Activated naive CD8-positive, alpha-beta T cell treated with anti-CD3 and anti-CD28 coated beads for 36 hours (primary cell): ENCODE data around the gene TTC16. TPM values are rescaled to one million over a fixed set of nuclear protein-coding genes. Genes with fewer than 3 reads are reported as not detected.
A peak's percentile ranks its signal among the peaks of the same experiment; 100 is the strongest.

Experiments
- DNase-seq: peaks from one replicate; pipeline ENCODE4 v3.0.0; 2021
- H3K27ac Mint-ChIP-seq: one replicate; pipeline ENCODE4 v1.8.0; 2022; ENCODE audit warnings: mild to moderate bottlenecking, moderate library complexity, mixed read lengths
- H3K27me3 Mint-ChIP-seq: one replicate; pipeline ENCODE4 v1.8.0; 2022; ENCODE audit warnings: mild to moderate bottlenecking, mixed read lengths
- H3K36me3 Mint-ChIP-seq: one replicate; pipeline ENCODE4 v1.8.0; 2021; ENCODE audit warnings: mild to moderate bottlenecking, mixed read lengths
- H3K4me1 Mint-ChIP-seq: one replicate; pipeline ENCODE4 v1.8.0; 2021; ENCODE audit warnings: mixed read lengths
- H3K4me3 Mint-ChIP-seq: one replicate; pipeline ENCODE4 v1.8.0; 2022; ENCODE audit warnings: mild to moderate bottlenecking, moderate library complexity, mixed read lengths
- H3K9me3 Mint-ChIP-seq: one replicate; pipeline ENCODE4 v1.8.0; 2022; ENCODE audit warnings: mixed read lengths
- total RNA-seq, 2 experiments: library from RNA; stranded (reverse); gene quantifications; one replicate each; pipeline ENCODE4 v1.2.3, GENCODE V29; 2021

The TTC16 gene
- total RNA-seq, 2 experiments from 2014 or later: 1.3 to 1.4 TPM

GRCh38 chr9:127722055-127722745, 6.3 kb downstream of the TTC16 start:
- Mint-ChIP-seq H3K27ac (no peak overlapping the region), H3K9me3 (no peaks in the 10 kb centered on the region), H3K4me3 (no peak overlapping the region), H3K36me3 (no peaks in the 10 kb centered on the region), H3K27me3 (no peaks in the 10 kb centered on the region), H3K4me1 (peaks cover 15% of the 10 kb centered on the region)
- DNase-seq: no peak

DNA sequence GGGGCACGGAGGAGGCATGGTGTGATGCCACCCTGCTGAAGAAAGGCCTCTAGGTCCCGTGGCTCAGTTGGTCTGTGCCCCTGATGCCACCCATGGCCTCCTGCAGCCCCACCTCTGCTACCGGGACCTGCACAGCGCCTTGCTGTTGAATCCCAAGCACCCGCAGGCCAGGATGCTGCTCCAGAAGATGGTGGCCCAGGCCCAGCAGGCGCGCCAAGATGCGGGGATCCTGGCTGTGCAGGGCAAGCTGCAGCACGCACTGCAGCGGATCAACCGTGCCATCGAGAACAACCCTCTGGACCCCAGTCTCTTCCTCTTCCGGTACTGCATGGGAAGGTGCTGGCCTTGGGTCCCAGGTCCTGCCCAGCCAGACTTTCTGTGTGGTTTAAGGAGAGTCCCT, 7.1 kb downstream of the TTC16 start:
- Mint-ChIP-seq H3K36me3 (no peaks in the 10 kb centered on the region), H3K4me3 (no peak overlapping the region), H3K4me1 (peaks cover 15% of the 10 kb centered on the region), H3K9me3 (no peaks in the 10 kb centered on the region), H3K27ac (no peak overlapping the region), H3K27me3 (no peaks in the 10 kb centered on the region)
- DNase-seq: no peak

GRCh38 chr9:127723444-127723843, 7.6 kb downstream of the TTC16 start:
- H3K27ac Mint-ChIP-seq: no peak overlapping the region
- no peaks in the 10 kb centered on the region for H3K9me3 Mint-ChIP-seq

DNA sequence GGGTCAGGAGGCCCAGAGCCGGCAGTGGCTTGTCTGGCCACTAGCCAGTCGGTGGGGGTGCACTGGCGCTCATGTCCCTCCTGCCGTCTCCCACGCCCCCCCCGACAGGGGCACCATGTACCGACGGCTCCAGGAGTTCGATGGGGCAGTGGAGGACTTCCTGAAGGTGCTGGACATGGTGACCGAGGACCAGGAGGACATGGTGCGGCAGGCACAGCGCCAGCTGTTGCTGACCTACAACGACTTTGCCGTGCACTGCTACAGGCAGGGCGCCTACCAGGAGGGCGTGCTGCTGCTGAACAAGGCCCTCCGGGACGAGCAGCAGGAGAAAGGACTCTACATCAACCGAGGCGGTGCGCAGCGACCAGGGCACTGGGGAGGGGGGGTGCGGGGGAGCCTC, 8.1 kb downstream of the TTC16 start:
- Mint-ChIP-seq H3K4me3 (no peak overlapping the region), H3K4me1 (peaks cover 15% of the 10 kb centered on the region), H3K9me3 (no peaks in the 10 kb centered on the region), H3K36me3 (no peaks in the 10 kb centered on the region), H3K27me3 (no peaks in the 10 kb centered on the region), H3K27ac (no peak overlapping the region)
- DNase-seq: no peak

More at GRCh38 chr9:127723444-127723843, 7.6 kb downstream of the TTC16 start:
- H3K27me3 Mint-ChIP-seq: no peaks in the 10 kb centered on the region
- H3K4me3 Mint-ChIP-seq: no peak overlapping the region
- H3K36me3 Mint-ChIP-seq: no peaks in the 10 kb centered on the region
- peaks cover 15% of the 10 kb centered on the region for H3K4me1 Mint-ChIP-seq
- no peak for DNase-seq

DNA sequence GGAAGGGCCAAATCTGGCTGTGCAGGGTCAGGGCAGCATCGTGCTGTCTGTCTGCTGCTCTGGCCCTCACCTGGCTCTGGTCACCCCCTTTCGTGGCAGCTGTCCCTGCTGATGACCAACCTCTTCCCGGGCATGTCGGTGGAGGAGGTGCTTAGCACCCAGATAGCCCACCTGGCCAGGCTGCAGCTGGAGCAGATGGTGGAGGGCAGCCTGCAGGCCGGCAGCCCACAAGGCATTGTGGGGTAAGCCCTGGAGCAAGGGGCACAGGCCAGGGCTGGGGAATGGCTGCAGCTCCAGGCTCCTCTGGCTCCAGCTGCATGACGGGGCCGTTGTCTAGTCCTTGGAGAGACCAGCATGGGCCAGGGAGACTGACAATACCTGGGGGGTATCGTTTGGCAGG, 11.0 kb downstream of the TTC16 start:
- Mint-ChIP-seq H3K27ac (no peak overlapping the region), H3K27me3 (no peaks in the 10 kb centered on the region)

GRCh38 chr9:127728808-127729207, 12.9 kb downstream of the TTC16 start:
- no peaks in the 10 kb centered on the region for H3K9me3 Mint-ChIP-seq
- no peaks in the 10 kb centered on the region for H3K27me3 Mint-ChIP-seq
- H3K36me3 Mint-ChIP-seq: no peaks in the 10 kb centered on the region
- no peak for DNase-seq
- peaks cover 4% of the 10 kb centered on the region for H3K4me1 Mint-ChIP-seq
- no peak overlapping the region for H3K27ac Mint-ChIP-seq
- H3K4me3 Mint-ChIP-seq: no peak overlapping the region

More for the DNA sequence above, 11.0 kb downstream of the TTC16 start:
- no peak for DNase-seq
- Mint-ChIP-seq H3K4me1 (no peaks in the 10 kb centered on the region), H3K9me3 (no peaks in the 10 kb centered on the region), H3K4me3 (no peak overlapping the region), H3K36me3 (no peaks in the 10 kb centered on the region)

DNA sequence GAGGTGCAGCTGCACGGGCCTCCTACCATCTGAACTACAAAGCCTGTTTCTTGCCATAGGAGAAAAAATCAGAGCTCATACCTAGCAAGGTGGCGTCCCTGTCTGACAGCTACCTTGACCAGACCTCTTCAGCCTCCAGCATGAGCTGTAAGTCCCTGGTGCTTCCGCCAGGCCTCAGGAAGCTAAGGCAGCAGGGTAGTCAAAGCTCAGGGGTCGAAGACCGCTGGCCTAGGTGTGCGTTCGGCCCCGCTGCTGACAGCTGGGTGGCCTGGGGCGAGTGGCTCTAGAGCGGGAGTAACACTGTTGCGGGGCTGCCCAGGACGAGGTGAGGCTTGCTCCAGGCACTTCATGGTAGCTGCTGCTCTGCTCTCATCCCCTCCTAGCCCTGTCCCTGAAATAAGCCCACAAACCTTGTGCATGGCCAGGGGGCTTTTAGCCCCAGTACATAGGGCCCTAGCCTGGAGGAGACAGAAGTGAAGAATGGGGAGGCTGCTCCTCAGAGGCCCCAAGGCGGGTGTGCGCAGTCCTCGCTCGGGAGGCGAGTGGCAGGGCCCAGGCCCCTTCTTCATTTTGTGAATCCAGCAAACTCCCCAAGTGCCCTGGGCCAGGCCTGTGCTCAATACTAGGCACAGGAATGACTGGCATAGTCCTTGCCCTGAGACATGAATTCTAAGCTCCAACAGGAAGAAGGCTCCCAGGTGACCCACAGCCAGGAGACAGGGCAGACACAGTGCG, 13.8 kb downstream of the TTC16 start:
- H3K4me1 Mint-ChIP-seq: peaks cover 8% of the 10 kb centered on the region

GRCh38 chr9:127730262-127730661, 14.4 kb downstream of the TTC16 start:
- Mint-ChIP-seq H3K9me3 (no peaks in the 10 kb centered on the region), H3K4me3 (no peak overlapping the region), H3K27ac (no peak overlapping the region), H3K27me3 (no peaks in the 10 kb centered on the region), H3K4me1 (peaks cover 8% of the 10 kb centered on the region), H3K36me3 (no peaks in the 10 kb centered on the region)
- DNase-seq: no peak

More for the DNA sequence above, 13.8 kb downstream of the TTC16 start:
- no peaks in the 10 kb centered on the region for H3K27me3 Mint-ChIP-seq
- H3K27ac Mint-ChIP-seq: peak overlapping the region; percentile 42
- H3K4me3 Mint-ChIP-seq: no peak overlapping the region
- no peaks in the 10 kb centered on the region for H3K9me3 Mint-ChIP-seq
- no peak for DNase-seq
- no peaks in the 10 kb centered on the region for H3K36me3 Mint-ChIP-seq

GRCh38 chr9:127730799-127731410, 15.0 kb downstream of the TTC16 start:
- peaks cover 11% of the 10 kb centered on the region for H3K4me1 Mint-ChIP-seq

GRCh38 chr9:127731938-127732337, 16.1 kb downstream of the TTC16 start:
- Mint-ChIP-seq H3K36me3 (no peaks in the 10 kb centered on the region), H3K4me3 (no peak overlapping the region), H3K9me3 (no peaks in the 10 kb centered on the region)

More at GRCh38 chr9:127730799-127731410, 15.0 kb downstream of the TTC16 start:
- H3K27ac Mint-ChIP-seq: no peak overlapping the region
- H3K36me3 Mint-ChIP-seq: no peaks in the 10 kb centered on the region
- H3K4me3 Mint-ChIP-seq: no peak overlapping the region
- no peak for DNase-seq
- H3K9me3 Mint-ChIP-seq: no peaks in the 10 kb centered on the region
- H3K27me3 Mint-ChIP-seq: no peaks in the 10 kb centered on the region

GRCh38 chr9:127732444-127732843, 16.6 kb downstream of the TTC16 start:
- DNase-seq: no peak
- H3K4me1 Mint-ChIP-seq: peaks cover 11% of the 10 kb centered on the region
- no peaks in the 10 kb centered on the region for H3K36me3 Mint-ChIP-seq
- no peaks in the 10 kb centered on the region for H3K27me3 Mint-ChIP-seq
- no peak overlapping the region for H3K4me3 Mint-ChIP-seq
- H3K27ac Mint-ChIP-seq: no peak overlapping the region
- H3K9me3 Mint-ChIP-seq: no peaks in the 10 kb centered on the region

More at GRCh38 chr9:127731938-127732337, 16.1 kb downstream of the TTC16 start:
- H3K4me1 Mint-ChIP-seq: peaks cover 11% of the 10 kb centered on the region
- H3K27ac Mint-ChIP-seq: no peak overlapping the region
- DNase-seq: no peak
- H3K27me3 Mint-ChIP-seq: no peaks in the 10 kb centered on the region

DNA sequence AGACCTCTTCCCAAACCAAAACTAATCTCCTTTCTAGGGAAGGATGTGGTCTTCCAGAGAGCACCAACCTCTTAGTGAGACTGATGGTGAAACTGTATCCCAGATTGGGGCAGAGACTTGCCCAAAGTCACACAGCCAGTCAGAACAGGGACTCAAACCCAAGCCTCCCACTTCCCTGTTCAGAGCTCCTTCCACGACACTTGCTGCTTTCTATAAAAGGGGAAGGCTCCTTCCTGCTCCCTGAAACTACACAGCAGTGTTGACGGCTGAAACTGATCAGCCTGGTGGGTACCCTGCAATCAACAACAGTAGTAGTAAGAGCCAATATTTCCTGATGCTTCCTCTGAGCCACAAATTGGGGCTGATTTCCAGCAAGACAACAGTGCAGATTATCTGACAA, 17.7 kb downstream of the TTC16 start:
- H3K9me3 Mint-ChIP-seq: no peaks in the 10 kb centered on the region
- H3K27me3 Mint-ChIP-seq: no peaks in the 10 kb centered on the region
- H3K27ac Mint-ChIP-seq: peak overlapping the region; percentile 81
- DNase-seq: no peak
- peak overlapping the region; percentile 39 for H3K4me3 Mint-ChIP-seq
- peaks cover 11% of the 10 kb centered on the region for H3K4me1 Mint-ChIP-seq
- no peaks in the 10 kb centered on the region for H3K36me3 Mint-ChIP-seq

DNA sequence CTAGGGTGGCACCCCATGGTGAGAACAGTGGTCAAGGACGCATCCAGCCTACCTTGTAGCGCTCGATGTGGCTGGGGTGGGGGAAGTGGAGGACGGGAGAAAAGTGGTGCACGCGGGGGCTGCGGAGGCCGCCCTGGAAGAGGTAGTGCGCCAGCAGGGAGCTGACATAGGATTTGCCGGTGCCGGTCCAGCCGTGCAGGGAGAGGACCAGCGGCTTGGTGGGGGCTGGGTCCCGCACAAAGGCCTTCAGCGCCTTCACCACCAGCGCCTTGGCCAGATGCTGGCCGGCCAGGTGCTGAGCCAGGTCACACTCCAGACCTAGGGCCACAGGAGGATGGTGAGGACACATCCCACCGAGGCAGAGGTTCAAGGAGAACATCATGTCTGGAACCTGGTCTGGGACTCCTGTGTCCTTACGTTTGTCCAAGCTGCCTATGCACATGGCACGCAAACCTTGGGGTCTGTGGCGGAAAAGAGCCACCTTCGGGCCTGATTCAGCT, 18.4 kb downstream of the TTC16 start:
- H3K9me3 Mint-ChIP-seq: no peaks in the 10 kb centered on the region
- H3K27ac Mint-ChIP-seq: peak overlapping the region; percentile 81
- H3K36me3 Mint-ChIP-seq: peaks cover 1% of the 10 kb centered on the region
- peaks cover 11% of the 10 kb centered on the region for H3K4me1 Mint-ChIP-seq
- DNase-seq: no peak
- no peaks in the 10 kb centered on the region for H3K27me3 Mint-ChIP-seq
- peak overlapping the region; percentile 75 for H3K4me3 Mint-ChIP-seq

GRCh38 chr9:127734747-127735529, 19.1 kb downstream of the TTC16 start, which contains the start of gene TOR2A:
TSS of gene TOR2A (minus strand) at chr9:127735294. CDS start at chr9:127735270, 24 bp downstream.
- no peaks in the 10 kb centered on the region for H3K9me3 Mint-ChIP-seq
- no peaks in the 10 kb centered on the region for H3K27me3 Mint-ChIP-seq
- peak within 1 kb of the TSS; percentile 84 for H3K27ac Mint-ChIP-seq

More at GRCh38 chr9:127734747-127735529, 19.1 kb downstream of the TTC16 start, which contains the start of gene TOR2A:
- H3K36me3 Mint-ChIP-seq: peaks cover 2% of the 10 kb centered on the region
- peak within 1 kb of the TSS; percentile 79 for H3K4me3 Mint-ChIP-seq
- peak; percentile 98 for DNase-seq
- peaks cover 11% of the 10 kb centered on the region for H3K4me1 Mint-ChIP-seq
